ENCODE data around the gene C1orf232.

C1orf232 gene

GRCh38 chr1:26154750-26155149 lies 14.0 kb downstream of the C1orf232 start:
- no peak overlapping the region for H3K27ac ChIP-seq
- no peak for TF ChIP-seq CTCF (conservative IDR thresholded peaks at IDR 0.05)

- no peak overlapping the region for H3K27ac ChIP-seq
- TF ChIP-seq CTCF (conservative IDR thresholded peaks at IDR 0.05) = no peak
Measured at GRCh38 chr1:26153966-26154532, 14.7 kb downstream of the C1orf232 start.

GRCh38 chr1:26148887-26149286 lies 19.9 kb downstream of the C1orf232 start:
- no peak for TF ChIP-seq CTCF (conservative IDR thresholded peaks at IDR 0.05)
- H3K27ac ChIP-seq = no peak overlapping the region

GRCh38 chr1:26145960-26146294 lies 22.8 kb downstream of the C1orf232 start:
- H3K27ac ChIP-seq = no peak overlapping the region
- no peak for TF ChIP-seq CTCF (conservative IDR thresholded peaks at IDR 0.05)

- H3K27ac ChIP-seq = no peak overlapping the region
- TF ChIP-seq CTCF (conservative IDR thresholded peaks at IDR 0.05) = peak; percentile 86
Measured at GRCh38 chr1:26145041-26145959, 23.5 kb downstream of the C1orf232 start.

GRCh38 chr1:26142159-26142558 lies 26.6 kb downstream of the C1orf232 start:
- H3K27ac ChIP-seq = no peak overlapping the region
- no peak for TF ChIP-seq CTCF (conservative IDR thresholded peaks at IDR 0.05)

- H3K27ac ChIP-seq = no peak overlapping the region
- TF ChIP-seq CTCF (conservative IDR thresholded peaks at IDR 0.05) = no peak
Measured at GRCh38 chr1:26138974-26139558, 29.7 kb downstream of the C1orf232 start.
